ENCODE measurements around the gene KDM4B.

KDM4B gene

DNA sequence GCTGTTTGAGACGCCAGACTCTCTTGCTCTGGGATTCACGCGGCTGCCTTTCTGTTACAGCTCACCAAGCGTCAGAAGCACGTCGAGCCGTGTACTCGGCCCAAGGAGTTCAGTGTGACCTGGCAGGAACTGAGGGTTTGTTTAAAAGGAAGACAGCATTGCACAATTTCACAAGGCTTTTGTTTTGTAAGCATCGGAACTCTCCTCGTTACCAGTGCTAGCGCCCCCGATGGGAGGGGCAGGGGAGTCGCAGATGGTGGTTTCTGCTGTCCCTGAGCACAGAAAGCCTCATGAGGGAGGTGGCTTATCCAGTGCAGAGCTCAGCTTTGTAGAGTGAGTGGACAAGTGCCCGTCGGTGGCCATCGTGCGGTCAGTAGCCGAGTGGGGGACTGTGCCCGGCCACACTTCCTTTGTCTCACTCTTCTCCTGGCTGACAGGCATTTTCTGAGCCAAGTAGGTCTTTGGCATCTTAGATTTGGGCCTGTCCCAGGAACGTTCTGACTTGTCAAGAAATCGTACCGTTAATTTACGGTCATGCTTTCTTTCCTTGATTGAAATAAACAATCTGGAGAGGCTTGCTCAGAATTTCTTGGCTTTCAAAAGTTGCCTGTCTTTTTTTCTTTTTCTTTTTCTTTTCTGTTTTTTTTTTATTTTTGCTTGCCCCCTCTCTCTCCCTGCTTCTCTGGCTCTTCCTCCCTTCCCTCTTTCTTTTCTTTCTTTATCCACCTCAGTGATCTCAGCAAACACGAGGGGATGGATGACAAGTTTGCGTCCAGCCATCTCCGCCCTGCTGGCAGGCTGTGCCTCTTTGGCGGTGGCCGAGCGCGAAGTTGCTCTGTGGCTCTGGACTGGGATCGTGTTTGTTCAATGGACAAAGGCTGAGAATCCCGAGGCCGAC is 7.7 kb downstream of the KDM4B start:
- TF ChIP-seq, protein P1, sequence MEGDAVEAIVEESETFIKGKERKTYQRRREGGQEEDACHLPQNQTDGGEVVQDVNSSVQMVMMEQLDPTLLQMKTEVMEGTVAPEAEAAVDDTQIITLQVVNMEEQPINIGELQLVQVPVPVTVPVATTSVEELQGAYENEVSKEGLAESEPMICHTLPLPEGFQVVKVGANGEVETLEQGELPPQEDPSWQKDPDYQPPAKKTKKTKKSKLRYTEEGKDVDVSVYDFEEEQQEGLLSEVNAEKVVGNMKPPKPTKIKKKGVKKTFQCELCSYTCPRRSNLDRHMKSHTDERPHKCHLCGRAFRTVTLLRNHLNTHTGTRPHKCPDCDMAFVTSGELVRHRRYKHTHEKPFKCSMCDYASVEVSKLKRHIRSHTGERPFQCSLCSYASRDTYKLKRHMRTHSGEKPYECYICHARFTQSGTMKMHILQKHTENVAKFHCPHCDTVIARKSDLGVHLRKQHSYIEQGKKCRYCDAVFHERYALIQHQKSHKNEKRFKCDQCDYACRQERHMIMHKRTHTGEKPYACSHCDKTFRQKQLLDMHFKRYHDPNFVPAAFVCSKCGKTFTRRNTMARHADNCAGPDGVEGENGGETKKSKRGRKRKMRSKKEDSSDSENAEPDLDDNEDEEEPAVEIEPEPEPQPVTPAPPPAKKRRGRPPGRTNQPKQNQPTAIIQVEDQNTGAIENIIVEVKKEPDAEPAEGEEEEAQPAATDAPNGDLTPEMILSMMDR (conservative IDR thresholded peaks at IDR 0.05; ENCODE audit: low read depth, low read length): peak; percentile 40
- no peak overlapping the region for H3K4me3 ChIP-seq (ENCODE audit: low read length)
- DNase-seq (ENCODE audit: low read depth): no peak

DNA sequence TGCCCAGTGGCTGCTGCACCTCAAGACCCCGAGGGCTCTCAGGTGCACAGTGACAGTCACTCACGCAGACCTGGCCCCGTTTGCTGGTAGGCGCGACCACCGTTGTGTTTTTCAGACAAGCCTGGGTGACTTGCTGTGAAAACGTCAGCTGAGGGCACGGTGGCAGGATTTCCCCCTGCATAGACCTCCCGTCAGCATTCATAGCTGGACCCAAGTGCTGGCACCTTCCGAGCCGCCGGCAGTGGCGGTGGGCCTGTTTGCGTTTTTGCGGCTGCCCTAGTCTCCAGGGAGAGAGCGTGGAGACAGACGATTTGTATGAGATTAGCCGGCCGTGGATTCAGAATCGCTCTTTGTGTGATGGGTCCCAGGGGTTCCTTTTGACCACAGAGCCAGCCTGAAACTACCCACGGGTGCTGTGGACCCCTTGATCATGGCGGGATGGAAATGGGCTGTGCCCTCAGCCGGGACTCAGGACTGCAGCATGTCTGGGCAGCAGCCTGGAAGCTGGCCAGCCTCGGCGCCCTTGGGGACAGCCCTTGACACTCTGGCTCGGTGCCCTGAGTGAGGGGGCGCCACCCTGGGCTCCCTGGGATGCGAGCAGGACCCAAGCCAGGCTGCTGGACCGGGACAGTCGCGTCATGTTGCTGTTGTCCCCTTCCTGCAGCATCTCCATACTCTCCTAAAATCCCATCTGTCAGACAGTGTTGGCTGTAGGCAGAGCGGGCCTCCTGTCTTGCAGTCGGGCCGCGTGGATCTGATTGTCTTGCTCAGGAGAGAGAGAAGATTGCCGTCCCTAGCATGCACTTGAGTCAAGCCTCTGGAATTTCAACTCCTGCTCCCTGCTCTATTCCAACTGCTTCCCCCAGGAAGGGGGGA is 8.6 kb downstream of the KDM4B start:
- no peak for DNase-seq (ENCODE audit: low read depth)

DNA sequence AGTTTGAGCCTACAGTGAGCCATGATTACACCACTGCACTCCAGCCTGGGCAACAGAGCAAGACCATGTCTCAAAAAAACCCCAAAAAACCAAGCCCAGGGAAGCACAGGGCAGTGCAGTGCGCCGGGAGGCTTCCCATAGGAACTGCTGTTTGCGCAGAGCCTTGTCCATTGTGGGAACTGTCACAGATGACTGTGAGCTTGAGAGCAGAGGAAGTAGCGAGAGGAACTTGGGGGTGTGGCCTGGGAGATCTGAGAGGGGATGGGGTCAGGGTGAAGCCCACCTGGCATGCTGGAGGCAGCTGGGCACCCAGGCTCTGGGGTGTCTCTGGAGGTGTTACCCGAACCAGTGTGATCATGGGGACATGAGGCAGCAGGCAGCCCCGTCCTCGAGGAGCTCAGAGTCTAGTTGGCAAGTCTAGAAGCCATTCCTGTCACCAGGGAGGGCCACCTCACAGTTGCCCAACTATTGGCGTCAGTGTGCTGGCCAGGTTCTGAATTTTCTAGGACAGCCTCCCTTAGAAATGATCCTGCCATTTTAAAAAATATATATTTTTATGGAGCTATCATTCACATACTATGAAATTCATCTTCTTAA is 10.4 kb downstream of the KDM4B start:
- TF ChIP-seq, protein P1 (conservative IDR thresholded peaks at IDR 0.05; ENCODE audit: low read depth, low read length): no peak
- DNase-seq (ENCODE audit: low read depth): no peak
- no peak overlapping the region for H3K4me3 ChIP-seq (ENCODE audit: low read length)

More for the DNA sequence above, 8.6 kb downstream of the KDM4B start:
- TF ChIP-seq, protein P1 (conservative IDR thresholded peaks at IDR 0.05; ENCODE audit: low read depth, low read length): no peak
- no peak overlapping the region for H3K4me3 ChIP-seq (ENCODE audit: low read length)

DNA sequence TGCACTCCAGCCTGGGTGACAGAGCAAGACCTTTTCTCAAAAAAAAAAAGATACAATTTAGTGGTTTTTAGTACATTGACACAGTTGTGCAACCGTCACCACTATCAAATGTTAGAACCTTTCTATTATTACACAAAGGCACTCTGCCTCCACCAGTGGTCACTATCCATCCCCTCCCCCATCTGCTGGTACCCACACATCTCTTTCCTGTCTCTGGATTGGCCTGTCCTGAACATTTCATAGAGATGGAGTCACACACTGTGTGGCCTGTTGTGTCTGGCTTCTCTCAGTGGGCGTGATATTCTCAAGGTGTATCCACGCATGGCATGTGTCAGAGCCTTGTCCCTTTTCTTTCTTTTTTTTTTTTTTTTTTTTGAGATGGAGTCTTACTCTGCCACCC is 11.2 kb downstream of the KDM4B start:
- TF ChIP-seq, protein P1 (conservative IDR thresholded peaks at IDR 0.05; ENCODE audit: low read depth, low read length): no peak
- no peak for DNase-seq (ENCODE audit: low read depth)

DNA sequence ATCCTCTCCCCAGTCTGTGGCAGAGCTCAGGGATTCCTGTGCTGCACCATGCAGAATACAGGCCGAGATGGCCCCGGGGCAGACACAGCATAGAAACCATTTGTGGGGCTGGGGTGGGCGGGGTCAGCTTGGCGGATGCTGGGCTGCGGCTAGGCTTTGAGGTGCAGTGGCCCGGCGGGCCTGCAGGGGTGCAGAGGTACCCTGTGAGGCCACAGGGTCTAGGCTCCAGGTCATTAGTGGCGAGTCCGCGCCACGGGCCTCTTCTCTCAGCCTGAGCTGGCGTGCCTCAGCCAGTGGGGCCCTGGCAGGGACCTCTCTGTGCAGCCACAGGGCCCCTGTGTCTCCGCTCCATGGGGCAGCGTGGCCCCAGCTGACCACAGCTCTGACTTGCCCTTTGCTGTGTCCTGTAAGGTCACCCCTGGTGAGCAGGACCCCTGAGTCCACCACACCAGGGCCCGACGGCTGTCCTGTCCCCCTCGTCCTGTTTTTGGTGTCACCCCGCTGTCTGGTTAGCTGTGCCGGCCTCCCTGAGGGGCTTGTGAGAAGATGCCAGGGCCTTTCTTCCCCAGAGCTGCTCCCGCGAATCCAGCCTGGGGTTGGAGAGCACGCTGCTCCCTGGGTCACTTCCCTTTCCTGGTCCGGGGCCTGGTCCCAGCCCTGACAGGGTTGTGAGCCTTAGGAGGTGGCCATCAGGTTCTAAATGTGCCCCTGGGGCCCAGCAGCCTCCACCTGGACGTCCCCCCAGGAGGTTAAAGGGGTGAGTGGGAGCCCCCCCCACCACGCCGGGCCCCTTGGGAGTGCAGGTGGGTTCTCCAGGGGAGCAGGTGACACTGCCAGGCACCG is 12.1 kb downstream of the KDM4B start:
- no peak for DNase-seq (ENCODE audit: low read depth)
- no peak overlapping the region for H3K4me3 ChIP-seq (ENCODE audit: low read length)
- TF ChIP-seq, protein P1 (conservative IDR thresholded peaks at IDR 0.05; ENCODE audit: low read depth, low read length): no peak

More for the DNA sequence above, 11.2 kb downstream of the KDM4B start:
- no peak overlapping the region for H3K4me3 ChIP-seq (ENCODE audit: low read length)

DNA sequence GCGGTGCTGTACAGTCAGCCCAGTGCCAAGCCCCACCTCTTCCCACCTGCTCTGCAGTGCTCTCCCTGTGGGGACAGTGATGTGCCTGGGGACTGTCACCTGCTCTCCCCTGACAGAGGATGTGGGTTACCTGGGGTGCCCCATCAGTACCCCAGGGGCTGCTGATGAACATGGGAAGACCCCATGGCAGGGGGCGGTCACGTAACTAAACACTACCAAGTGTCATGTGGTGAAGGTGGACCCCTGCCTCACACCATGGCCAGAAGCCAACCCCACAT is 12.7 kb downstream of the KDM4B start:
- no peak overlapping the region for H3K4me3 ChIP-seq (ENCODE audit: low read length)
- TF ChIP-seq, protein P1 (conservative IDR thresholded peaks at IDR 0.05; ENCODE audit: low read depth, low read length): no peak
- no peak for DNase-seq (ENCODE audit: low read depth)

Data from retinal pigment epithelial cell (primary cell).